HG03039 (cell line): ENCODE measurements around the gene UBE2M.
"Not testable (repeated sequence)": the region's sequence is repeated elsewhere in the genome, so short reads cannot be mapped to it uniquely, and the experiment has no call there.

Experiments used
- ATAC-seq: cut with Tn5 transposase; IDR thresholded peaks from one replicate; pipeline ENCODE4 v1.9.1; 2021; ENCODE audit warnings: mild to moderate bottlenecking, moderate library complexity; ENCODE audit not compliant: unreplicated experiment

Gene UBE2M

GRCh38 chr19:58542641-58543372 is 15.6 kb downstream of the UBE2M start:
- not testable (repeated sequence) for ATAC-seq

GRCh38 chr19:58539169-58539559 is 19.2 kb downstream of the UBE2M start:
- not testable (repeated sequence) for ATAC-seq

GRCh38 chr19:58538257-58539168 is 19.9 kb downstream of the UBE2M start:
- ATAC-seq = no peak

GRCh38 chr19:58536852-58537798 is 21.3 kb downstream of the UBE2M start:
- ATAC-seq = no peak

- ATAC-seq = no peak
Observed at GRCh38 chr19:58535857-58536256, 22.6 kb downstream of the UBE2M start.

- ATAC-seq = no peak
Observed at GRCh38 chr19:58531034-58531840, 27.2 kb downstream of the UBE2M start.

GRCh38 chr19:58529405-58529804 is 29.0 kb downstream of the UBE2M start:
- no peak for ATAC-seq

GRCh38 chr19:58522709-58523108 is 35.7 kb downstream of the UBE2M start:
- no peak for ATAC-seq

GRCh38 chr19:58521651-58522050 is 36.8 kb downstream of the UBE2M start:
- no peak for ATAC-seq

- ATAC-seq = no peak
Observed at GRCh38 chr19:58520257-58520599, 38.2 kb downstream of the UBE2M start.

- ATAC-seq = peak; percentile 66
Observed at GRCh38 chr19:58519355-58520256, 38.8 kb downstream of the UBE2M start, which contains the start of gene ZBTB45. TSS of gene ZBTB45 (minus strand) at chr19:58519810. CDS start at chr19:58517673, 2,137 bp downstream.

GRCh38 chr19:58519087-58519354 is 39.4 kb downstream of the UBE2M start:
- ATAC-seq = no peak

GRCh38 chr19:58518256-58519086 is 39.9 kb downstream of the UBE2M start:
- ATAC-seq = no peak

- ATAC-seq = no peak
Observed at GRCh38 chr19:58516964-58517833, 41.2 kb downstream of the UBE2M start.

- ATAC-seq = no peak
Observed at GRCh38 chr19:58516246-58516836, 42.1 kb downstream of the UBE2M start.

- no peak for ATAC-seq
Observed at GRCh38 chr19:58515259-58515658, 43.2 kb downstream of the UBE2M start.

- ATAC-seq = no peak
Observed at GRCh38 chr19:58514564-58515022, 43.8 kb downstream of the UBE2M start.
